Right lobe of liver (tissue), 4 donors: ENCODE measurements around the gene IFIT5.

ENCODE experiments used
- CTCF ChIP-seq, 4 donors: fragments of 200-600 bp in 3 of 4; fragments of 450-650 bp in 1 of 4; IDR thresholded peaks; one replicate each; pipeline versions ENCODE4 v1.5.1 to v1.8.0; 2016 to 2022; ENCODE audit warnings: antibody characterized with exemption in 4 of 4, mild to moderate bottlenecking in 2 of 4
- POLR2A ChIP-seq: fragments of 450-650 bp; IDR thresholded peaks from one replicate; pipeline ENCODE4 v1.6.1; 2017; ENCODE audit warnings: antibody characterized with exemption, mild to moderate bottlenecking
- donor health status: DM: no; HTN: no; CAD: no.
- donor health status: DM: no; HTN: no; CAD: no.
- donor health status: DM: no; HTN: yes; CAD: no.

GRCh38 chr10:89414879-89415821 lies 782 bp downstream of the IFIT5 start:
- TF ChIP-seq POLR2A: peak; percentile 27
- peak in 1 of 4 donors; percentile 13 for TF ChIP-seq CTCF (IDR thresholded peaks at IDR 0.05)
